K562 (cell line): ENCODE measurements around the gene TMPRSS9. TPM values are rescaled to one million over a fixed set of nuclear protein-coding genes. Genes with fewer than 3 reads are reported as not detected.

Source experiments
- ATAC-seq: fragments of 200-7000 bp; cut with Tn5 transposase; 3 replicates; pipeline ENCODE4 v1.9.1; 2020; ENCODE audit warnings: moderate library complexity
- BruUV-seq: library from RNA; stranded (reverse); fragments of 400-500 nt; replicated peaks from 2 replicates; lab custom pipeline; 2021; lab: Mats Ljungman, UMichigan
- CTCF ChIA-PET: fragments of 300-600 bp; formaldehyde crosslinking; extraction: SDS; loops from one replicate; lab custom pipeline; 2021; ENCODE audit warnings: low intra/inter-chr PET ratio; lab: Yijun Ruan, JAX
- POLR2A ChIA-PET: fragments of 300-600, 350-650 bp; sonication (Branson Sonifier 250); formaldehyde crosslinking; extraction: SDS; loops from one replicate; lab custom pipeline; 2021; ENCODE audit warnings: antibody characterized with exemption, inconsistent platforms; lab: Yijun Ruan, JAX
- DNase-seq, 4 experiments: peaks; one replicate each; pipeline versions ENCODE4 v3.0.0 to v3.0.0-alpha.2; 2011 to 2018; ENCODE audit warnings: low spot score in 3 of 4, mixed read lengths in 3 of 4; ENCODE audit errors: extremely low read depth in 1 of 4
- FAIRE-seq: peaks from 2 replicates; lab custom pipeline; 2011; peaks lifted over from hg19 to GRCh38; lab: Jason Lieb, UNC
- H2AFZ ChIP-seq: 2 replicates; pipeline ENCODE4 v1.6.0; 2011; ENCODE audit warnings: low read depth, low read length, control low read depth, inconsistent platforms
- H3K27ac ChIP-seq: fragments of 200-600 bp; 3 replicates; pipeline ENCODE4 v1.8.0; 2011; ENCODE audit warnings: low read depth, mild to moderate bottlenecking, control low read depth, inconsistent platforms, low read length, moderate library complexity, mixed read lengths; ENCODE audit errors: extremely low read depth
- H3K27me3 ChIP-seq, 2 experiments: fragments of 300-600 bp in 1 of 2; 2 replicates in 1 of 2; 3 replicates in 1 of 2; pipeline versions ENCODE4 v1.6.0 to v1.8.0; 2011; ENCODE audit warnings: inconsistent platforms in 2 of 2, low read length in 2 of 2, mild to moderate bottlenecking in 1 of 2, mixed read lengths in 1 of 2, moderate library complexity in 1 of 2; ENCODE audit not compliant: control insufficient read depth in 2 of 2, insufficient read depth in 2 of 2
- H3K36me3 ChIP-seq: fragments of 300-600 bp; 3 replicates; pipeline ENCODE4 v1.8.0; 2011; ENCODE audit warnings: mild to moderate bottlenecking, low read length, inconsistent platforms; ENCODE audit not compliant: control insufficient read depth, insufficient read depth
- H3K4me1 ChIP-seq, 2 experiments: fragments of 200-600 bp in 1 of 2; replicated peaks in 1 of 2; 2 replicates in 1 of 2; 3 replicates in 1 of 2; pipeline versions ENCODE4 v1.5.1 to v1.8.0; 2011; ENCODE audit warnings: inconsistent platforms in 2 of 2, low read length in 2 of 2, mild to moderate bottlenecking in 1 of 2, mixed read lengths in 1 of 2, moderate library complexity in 1 of 2; ENCODE audit not compliant: control insufficient read depth in 2 of 2, insufficient read depth in 2 of 2
- H3K4me2 ChIP-seq: 2 replicates; pipeline ENCODE4 v1.6.1; 2011; ENCODE audit warnings: low read length, control low read depth, inconsistent platforms, mixed read lengths; ENCODE audit not compliant: insufficient read depth
- H3K4me3 ChIP-seq: fragments of 200-600 bp; sonication (generic), shearing (Covaris generic); 2 replicates; pipeline ENCODE4 v1.5.1; 2016; ENCODE audit warnings: control low read depth, inconsistent platforms
- H3K79me2 ChIP-seq: fragments of 200-600 bp; 3 replicates; pipeline ENCODE4 v1.8.0; 2011; ENCODE audit warnings: low read length, inconsistent platforms; ENCODE audit not compliant: control insufficient read depth, insufficient read depth
- H3K9ac ChIP-seq, 2 experiments: 2 replicates each; pipeline versions ENCODE4 v1.6.0 to v1.6.1; 2011; ENCODE audit warnings: low read depth in 2 of 2, low read length in 2 of 2, control low read depth in 1 of 2, inconsistent platforms in 1 of 2, mild to moderate bottlenecking in 1 of 2, mixed read lengths in 1 of 2; ENCODE audit not compliant: insufficient read depth in 1 of 2
- H3K9me1 ChIP-seq: one replicate; pipeline ENCODE4 v1.6.0; 2011; ENCODE audit warnings: inconsistent platforms, mild to moderate bottlenecking, low read length, moderate library complexity; ENCODE audit not compliant: control insufficient read depth, insufficient read depth
- H3K9me3 ChIP-seq: replicated peaks from 2 replicates; pipeline ENCODE4 v1.5.1; 2011; ENCODE audit warnings: low read depth, low read length, inconsistent platforms; ENCODE audit not compliant: control insufficient read depth, insufficient read depth
- H4K20me1 ChIP-seq: replicated peaks from 2 replicates; pipeline ENCODE4 v1.6.1; 2011; ENCODE audit warnings: low read length, inconsistent platforms, mixed read lengths; ENCODE audit not compliant: control insufficient read depth, insufficient read depth
- ID3 ChIP-seq, 2 experiments: fragments of 250-450 bp in 1 of 2; fragments of 450-650 bp in 1 of 2; sonication (Bioruptor Pico) in 1 of 2; IDR thresholded peaks; 2 replicates each; pipeline versions ENCODE4 v1.6.1 to v1.8.0; 2016 to 2021; ENCODE audit warnings: mild to moderate bottlenecking in 2 of 2, moderate library complexity in 2 of 2, missing compliant biosample characterization in 1 of 2, missing genetic modification characterization in 1 of 2
- LARP7 ChIP-seq: fragments of 450-650 bp; IDR thresholded peaks from 2 replicates; pipeline ENCODE4 v1.6.1; 2016
- NFIX ChIP-seq: fragments of 250-450 bp; sonication (Bioruptor Pico); IDR thresholded peaks from 2 replicates; pipeline ENCODE4 v1.4.0; 2020; ENCODE audit warnings: low read depth, mild to moderate bottlenecking, moderate library complexity
- POLR2G ChIP-seq: fragments of 200-400 bp; formaldehyde crosslinking; IDR thresholded peaks from 2 replicates; pipeline ENCODE4 v1.6.1; 2017; ENCODE audit warnings: low read depth, mild to moderate bottlenecking, antibody characterized with exemption, low read length, moderate library complexity
- RBFOX2 ChIP-seq: fragments of 200-400 bp; formaldehyde crosslinking; IDR thresholded peaks from 2 replicates; pipeline ENCODE4 v1.6.1; 2017; ENCODE audit warnings: low read depth, mild to moderate bottlenecking, low read length, moderate library complexity
- RBM22 ChIP-seq: fragments of 200-400 bp; formaldehyde crosslinking; IDR thresholded peaks from 2 replicates; pipeline ENCODE4 v1.6.1; 2018; ENCODE audit warnings: low read length, low read depth; ENCODE audit not compliant: poor library complexity, severe bottlenecking
- STAT5A ChIP-seq: IDR thresholded peaks from 2 replicates; pipeline ENCODE4 v1.6.1; 2012; ENCODE audit warnings: low read length, inconsistent platforms, borderline replicate concordance
- ZBTB26 ChIP-seq: fragments of 450-650 bp; formaldehyde crosslinking; IDR thresholded peaks from 2 replicates; pipeline ENCODE4 v1.4.0; 2022; ENCODE audit warnings: missing genetic modification characterization
- ZFPM2 ChIP-seq: fragments of 250-450 bp; sonication (Bioruptor Pico); IDR thresholded peaks from 2 replicates; pipeline ENCODE4 v1.5.1; 2022; ENCODE audit warnings: mild to moderate bottlenecking
- WGBS: fragments of 100-300 bp; shearing (Covaris generic); methylation state at CpG from one replicate; pipeline ENCODE4 v1.1.6; 2016; ENCODE audit warnings: low coverage, mixed read lengths; ENCODE audit not compliant: insufficient coverage; ENCODE audit errors: missing lambda C conversion rate; 5-methylcytosine and 5-hydroxymethylcytosine counted together
- in situ Hi-C: fragments of 300-500 bp; cut with MboI; formaldehyde crosslinking; loops from 4 replicates; pipeline ENCODE4 v1.15.0; 2018; ENCODE audit warnings: inconsistent platforms, mixed read lengths
- intact Hi-C: fragments of 100-400 bp; cut with micrococcal nuclease; formaldehyde crosslinking; loops from 2 replicates; pipeline ENCODE4 v1.14.2; 2022
- polyA plus RNA-seq, 8 experiments: library from polyadenylated mRNA; depleted of rRNA in 4 of 8; stranded (reverse) in 5 of 8; unstranded in 3 of 8; fragments of >200 nt; fragmentation: Nextera tagmentation in 2 of 8; fragmentation: Illumina TruSeq in 1 of 8; extraction: Ambion mirVana in 2 of 8; extraction: Trizol in 1 of 8; gene quantifications; 2 replicates each; pipeline versions ENCODE4 v1.2.1 to v1.2.3, GENCODE V29; 2011 to 2014; ENCODE audit warnings: inconsistent platforms in 1 of 8, missing spikeins in 1 of 8
- total RNA-seq, 7 experiments: library from RNA; depleted of rRNA in 6 of 7; stranded (reverse); fragments of >200 nt in 6 of 7; fragmentation: Illumina TruSeq in 2 of 7; extraction: Trizol in 2 of 7; gene quantifications; 2 replicates each; pipeline versions ENCODE4 v1.2.1 to v1.2.3, GENCODE V29; 2011 to 2021; ENCODE audit warnings: low replicate concordance in 1 of 7

The TMPRSS9 gene
- total and polyA plus RNA-seq, 9 of the 15 experiments (the other 6 are each of a cell fraction or from before 2014, with no cell fraction given), result 0.01 to 0.03 TPM; not detected in 7

- no peak for DNase-seq
- POLR2A ChIA-PET, result no interaction called here
Measured at GRCh38 chr19:2343289-2343982, 16.6 kb upstream of the TMPRSS9 start.

GRCh38 chr19:2344381-2344870 lies 15.6 kb upstream of the TMPRSS9 start:
- FAIRE-seq, result no peak
- no peak overlapping the region for H2AFZ ChIP-seq
- no peak for DNase-seq
- H3K4me3 ChIP-seq, result no peak overlapping the region
- 0 out of 2 replicates have a peak, but pooled peaks have one; percentile 28 for TF ChIP-seq POLR2G
- TF ChIP-seq RBM22, result peak; percentile 47
- TF ChIP-seq ZBTB26 (CRISPR knock-in tag), result no peak
- no peak for TF ChIP-seq STAT5A
- TF ChIP-seq RBFOX2, result 0 out of 2 replicates have a peak, but pooled peaks have one; percentile 34
- no peak for TF ChIP-seq ID3 (CRISPR knock-in tag; IDR thresholded peaks at IDR 0.05)
- TF ChIP-seq ID3 (tag; IDR thresholded peaks at IDR 0.05), result no peak
- no peak for TF ChIP-seq LARP7
- no peak for TF ChIP-seq NFIX (CRISPR knock-in tag)
- no peak overlapping the region for H3K4me2 ChIP-seq
- intact Hi-C loops, result no loop called here
- no peaks in the 10 kb centered on the region for H3K27me3 ChIP-seq
- H3K9ac ChIP-seq, result peak overlapping the region in 1 of 2 experiments; percentile 68; a peak in 1 of 4 replicates
- H3K36me3 ChIP-seq, result peaks cover 42% of the 10 kb centered on the region; the same call in 2 of the 3 replicates
- no peaks in the 10 kb centered on the region for H4K20me1 ChIP-seq
- BruUV-seq, result no TSS peak
- ChIA-PET POLR2A (interaction anchor here (0.5 kb wide), 1 partner anchor 12 kb away, joined by 4 read pairs; no protein-coding TSS in a partner anchor), CTCF (no interaction called here)
- ATAC-seq, result no peak
- in situ Hi-C loops, result no loop called here
- H3K27ac ChIP-seq, result no peak overlapping the region
- 91% methylated on average over 17 of the region's 24 CpGs for WGBS
- H3K79me2 ChIP-seq, result no peaks in the 10 kb centered on the region
- H3K9me3 ChIP-seq, result no peaks in the 10 kb centered on the region
- no peaks in the 10 kb centered on the region for H3K9me1 ChIP-seq
- H3K4me1 ChIP-seq, result peaks cover 19 to 61% of the 10 kb centered on the region in 2 experiments; a peak in 4 of 5 replicates

More at GRCh38 chr19:2343289-2343982, 16.6 kb upstream of the TMPRSS9 start:
- in situ Hi-C loops (no loop called here), intact Hi-C loops (no loop called here)
- Histone ChIP-seq H4K20me1 (no peaks in the 10 kb centered on the region), H3K27ac (no peak overlapping the region), H3K9me3 (no peaks in the 10 kb centered on the region), H2AFZ (no peak overlapping the region), H3K4me1 (peaks cover 19 to 66% of the 10 kb centered on the region in 2 experiments; a peak in 4 of 5 replicates), H3K9me1 (no peaks in the 10 kb centered on the region), H3K4me3 (no peak overlapping the region), H3K4me2 (no peak overlapping the region), H3K36me3 (peaks cover 37% of the 10 kb centered on the region; the same call in 2 of the 3 replicates), H3K27me3 (no peaks in the 10 kb centered on the region), H3K79me2 (peaks cover 2% of the 10 kb centered on the region; the same call in 1 of the 3 replicates), H3K9ac (peak overlapping the region in 1 of 2 experiments; percentile 35; a peak in 1 of 4 replicates)
- TF ChIP-seq ZFPM2 (CRISPR knock-in tag), result no peak
- TF ChIP-seq RBFOX2, result peak; percentile 24; the same call in 1 of the 2 replicates
- TF ChIP-seq POLR2G, result peak; percentile 59; the same call in 1 of the 2 replicates
- FAIRE-seq (no peak), ATAC-seq (no peak)
- WGBS, result 95% methylated on average over 22 of the region's 31 CpGs
- CTCF ChIA-PET, result no interaction called here
- BruUV-seq, result no TSS peak
